DOHH2 (cell line): ENCODE measurements around the gene TMEFF2.

ENCODE experiments used
- EZH2phosphoT487 ChIP-seq: fragments of 200-600 bp; sonication (generic); IDR thresholded peaks from 2 replicates; pipeline ENCODE4 v1.6.1; 2017; ENCODE audit warnings: borderline replicate concordance, mild to moderate bottlenecking, antibody characterized with exemption, low read length, moderate library complexity, mixed read lengths
- TF ChIP-seq, protein P1 (sequence below): fragments of 200-600 bp; sonication (generic); IDR thresholded peaks from one replicate; pipeline ENCODE4 v1.5.1; 2014; ENCODE audit warnings: antibody characterized with exemption, mild to moderate bottlenecking, low read depth, low read length; ENCODE audit not compliant: poor library complexity, severe bottlenecking

DNA sequence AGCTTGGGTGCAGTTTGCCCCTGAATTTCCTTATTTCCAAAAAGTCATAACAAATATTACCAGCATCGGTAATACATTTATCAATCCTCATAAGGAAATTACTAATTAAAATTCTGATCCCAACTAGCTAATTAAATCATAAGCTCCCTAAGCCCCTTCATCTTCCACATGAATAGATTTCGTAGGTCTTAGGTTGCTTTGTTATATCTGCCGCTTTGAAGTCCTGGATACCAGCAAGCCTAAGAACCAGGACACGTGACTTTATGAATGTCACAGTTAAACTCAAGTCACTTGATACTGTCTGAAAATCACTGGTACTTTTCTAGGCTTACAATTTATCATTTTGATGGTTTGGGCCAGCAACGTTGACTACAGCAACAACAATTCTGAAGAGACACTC is 213.0 kb downstream of the TMEFF2 start:
- TF ChIP-seq, protein P1, sequence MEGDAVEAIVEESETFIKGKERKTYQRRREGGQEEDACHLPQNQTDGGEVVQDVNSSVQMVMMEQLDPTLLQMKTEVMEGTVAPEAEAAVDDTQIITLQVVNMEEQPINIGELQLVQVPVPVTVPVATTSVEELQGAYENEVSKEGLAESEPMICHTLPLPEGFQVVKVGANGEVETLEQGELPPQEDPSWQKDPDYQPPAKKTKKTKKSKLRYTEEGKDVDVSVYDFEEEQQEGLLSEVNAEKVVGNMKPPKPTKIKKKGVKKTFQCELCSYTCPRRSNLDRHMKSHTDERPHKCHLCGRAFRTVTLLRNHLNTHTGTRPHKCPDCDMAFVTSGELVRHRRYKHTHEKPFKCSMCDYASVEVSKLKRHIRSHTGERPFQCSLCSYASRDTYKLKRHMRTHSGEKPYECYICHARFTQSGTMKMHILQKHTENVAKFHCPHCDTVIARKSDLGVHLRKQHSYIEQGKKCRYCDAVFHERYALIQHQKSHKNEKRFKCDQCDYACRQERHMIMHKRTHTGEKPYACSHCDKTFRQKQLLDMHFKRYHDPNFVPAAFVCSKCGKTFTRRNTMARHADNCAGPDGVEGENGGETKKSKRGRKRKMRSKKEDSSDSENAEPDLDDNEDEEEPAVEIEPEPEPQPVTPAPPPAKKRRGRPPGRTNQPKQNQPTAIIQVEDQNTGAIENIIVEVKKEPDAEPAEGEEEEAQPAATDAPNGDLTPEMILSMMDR: no peak
- no peak for TF ChIP-seq EZH2phosphoT487
